GM19240 (cell line): Measurements from ENCODE around the gene VSIG10L.

Experiments
- DNase-seq: peaks from one replicate; pipeline ENCODE4 v3.0.0; 2011; ENCODE audit warnings: low spot score; ENCODE audit not compliant: insufficient read length

Gene VSIG10L

DNA sequence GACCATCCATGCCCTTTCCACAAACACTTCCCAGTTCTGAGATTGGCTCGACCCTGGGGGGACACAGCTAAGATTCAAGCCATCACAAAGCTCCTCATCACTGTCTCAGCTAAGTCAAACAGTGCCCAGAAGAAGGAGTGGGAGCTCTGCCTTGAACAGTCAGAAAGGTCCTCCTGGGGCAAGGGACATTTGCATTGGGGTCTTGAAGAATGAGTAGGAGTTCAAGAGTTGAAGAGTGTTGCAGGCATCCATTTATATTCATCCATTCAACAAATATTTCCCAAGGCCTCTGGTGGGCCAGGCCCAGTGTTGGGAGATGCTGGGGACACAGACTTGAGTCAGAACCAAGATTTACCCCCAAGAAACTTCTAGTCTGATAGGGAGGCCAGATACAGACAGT lies 24.0 kb downstream of the VSIG10L start:
- DNase-seq = no peak

DNA sequence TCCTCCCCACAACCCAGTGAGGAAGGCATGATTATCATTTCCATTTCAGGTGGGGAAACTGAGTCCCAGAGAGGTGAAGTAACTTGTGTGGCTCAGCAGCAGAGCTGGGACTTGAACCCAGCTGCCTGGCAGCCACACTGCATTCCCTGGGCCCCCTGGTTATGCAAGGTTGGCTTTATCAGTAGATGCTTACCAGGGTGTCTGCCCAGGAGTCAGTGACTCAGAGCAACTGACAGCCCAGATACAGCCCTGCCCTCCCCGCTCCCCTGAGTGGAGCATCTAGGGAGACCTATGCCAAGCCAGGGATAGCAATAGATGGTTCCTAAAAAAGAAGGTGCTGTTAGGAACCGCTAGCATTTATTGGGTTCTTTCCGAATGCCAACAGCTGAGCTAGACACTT lies 24.6 kb downstream of the VSIG10L start:
- no peak for DNase-seq

DNA sequence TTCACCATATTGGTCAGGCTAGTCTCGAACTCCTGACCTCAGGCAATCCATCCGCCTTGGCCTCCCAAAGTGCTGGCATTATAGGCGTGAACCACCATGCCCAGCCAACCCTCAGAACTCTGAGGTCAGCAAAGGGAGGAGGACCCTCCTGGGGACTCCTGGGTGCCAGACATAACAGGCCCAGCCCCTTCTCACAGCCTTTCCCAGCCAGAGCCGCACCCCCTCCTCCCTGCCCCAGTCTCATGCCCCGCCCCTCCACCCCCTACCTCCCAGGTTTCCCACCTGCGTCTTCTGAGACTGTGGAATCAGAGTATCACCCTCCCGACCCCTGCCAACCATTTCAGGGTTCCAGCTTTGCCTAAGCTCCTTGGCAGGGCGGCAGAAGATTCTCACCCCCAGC lies 25.3 kb downstream of the VSIG10L start:
- DNase-seq = no peak

DNA sequence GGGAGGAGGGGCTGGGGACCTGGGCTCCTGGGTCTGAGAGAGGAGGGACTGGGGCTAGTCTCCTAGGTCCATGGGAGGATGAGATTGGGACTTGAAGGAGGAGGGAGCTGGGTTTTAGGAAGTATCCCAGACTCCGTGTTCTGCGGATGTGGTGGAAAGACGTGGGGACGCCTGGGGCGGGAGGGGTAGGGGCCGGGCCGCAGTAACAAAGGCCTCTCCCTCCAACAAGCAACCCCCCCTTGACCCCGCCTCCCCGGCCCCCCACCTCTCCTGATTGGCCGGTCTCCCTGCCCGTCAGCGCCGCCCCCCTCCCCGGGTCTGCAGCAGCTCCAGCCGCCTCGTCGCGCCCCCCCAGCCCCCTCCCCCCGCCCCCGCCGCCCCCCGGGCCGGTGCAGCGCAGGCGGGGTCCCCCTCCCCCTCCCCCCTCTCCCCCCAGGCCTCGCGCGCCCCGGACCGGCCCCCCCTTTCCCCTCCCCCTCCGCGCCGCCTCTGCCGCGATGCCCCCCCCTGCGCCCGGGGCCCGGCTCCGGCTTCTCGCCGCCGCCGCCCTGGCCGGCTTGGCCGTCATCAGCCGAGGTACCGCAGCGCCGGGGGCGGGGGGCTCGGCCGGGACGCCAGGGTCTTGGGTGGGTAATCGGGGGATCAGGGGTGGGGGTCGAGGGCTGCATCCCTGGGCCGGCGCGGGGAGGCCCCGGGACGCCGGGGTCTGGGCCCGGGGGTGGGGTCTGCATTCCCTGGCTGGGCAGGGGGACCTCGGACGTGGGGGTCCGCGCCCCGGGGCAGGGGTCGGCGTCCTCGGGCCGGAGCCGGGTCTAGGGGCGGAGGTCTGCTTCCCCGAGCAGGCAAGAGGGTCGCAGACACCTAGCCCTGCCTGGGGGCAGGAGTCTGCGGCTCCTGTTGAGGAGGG lies 30.3 kb downstream of the VSIG10L start, which contains the start of gene IGLON5:
TSS of gene IGLON5 (plus strand) at position 294 of the 907 bp plus-strand sequence. CDS start at position 498, 204 bp downstream.
- no peak for DNase-seq

DNA sequence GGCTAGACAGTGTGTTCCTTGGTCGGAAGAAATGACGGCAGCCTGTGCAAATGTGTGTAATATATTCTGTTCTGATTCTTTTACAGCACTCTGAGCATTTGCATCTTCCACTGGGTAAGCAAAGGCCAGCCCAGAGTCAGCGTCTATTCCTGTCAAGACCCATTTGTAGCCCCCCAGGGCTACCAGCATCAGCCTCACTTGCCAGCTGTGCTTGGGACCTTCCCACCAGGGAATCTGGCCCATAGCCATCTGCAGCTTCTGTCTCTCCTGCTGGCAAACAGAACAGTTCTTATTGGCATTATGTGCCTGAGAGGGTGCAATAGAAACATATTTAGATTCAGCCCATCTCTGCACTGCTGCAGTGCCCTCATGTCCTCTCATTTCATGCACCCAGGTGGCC lies 36.5 kb downstream of the VSIG10L start:
- no peak for DNase-seq

DNA sequence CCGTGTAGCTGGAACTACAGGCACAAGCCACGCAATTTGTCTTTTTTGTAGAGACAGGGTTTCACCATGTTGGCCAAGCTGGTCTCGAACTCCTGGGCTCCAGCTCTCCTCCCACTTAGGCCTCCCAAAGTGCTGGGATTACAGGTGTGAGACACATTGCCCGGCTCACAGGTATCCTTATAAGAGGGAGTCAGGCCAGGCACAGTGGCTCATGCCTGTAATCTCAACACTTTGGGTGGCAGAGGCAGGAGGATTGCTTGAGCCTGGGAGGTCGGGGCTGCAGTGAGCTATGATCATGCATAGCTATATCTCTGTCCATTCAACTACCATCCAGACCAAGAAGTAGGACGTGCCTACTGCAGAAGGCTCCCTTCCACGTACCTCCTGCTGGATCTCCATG lies 40.7 kb downstream of the VSIG10L start:
- no peak for DNase-seq

DNA sequence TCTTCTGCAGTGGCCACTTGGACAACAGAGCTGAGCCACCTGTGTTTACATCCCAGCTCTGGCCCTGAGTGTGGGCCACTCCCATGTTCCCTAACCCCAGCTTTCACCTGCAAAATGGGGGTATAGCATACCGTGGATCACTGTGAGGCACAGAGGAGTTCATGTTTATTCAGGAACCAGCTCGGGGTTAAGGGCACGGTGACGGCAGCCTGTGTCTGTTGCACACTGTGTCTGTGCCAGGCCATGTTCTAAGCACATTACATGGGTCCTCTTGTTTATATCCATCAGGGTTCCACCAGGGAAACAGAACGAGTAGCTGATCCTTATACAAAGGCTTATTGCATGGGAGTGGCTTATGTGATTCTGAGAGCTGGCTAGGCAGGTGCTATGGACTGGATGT lies 44.5 kb downstream of the VSIG10L start:
- DNase-seq = no peak

DNA sequence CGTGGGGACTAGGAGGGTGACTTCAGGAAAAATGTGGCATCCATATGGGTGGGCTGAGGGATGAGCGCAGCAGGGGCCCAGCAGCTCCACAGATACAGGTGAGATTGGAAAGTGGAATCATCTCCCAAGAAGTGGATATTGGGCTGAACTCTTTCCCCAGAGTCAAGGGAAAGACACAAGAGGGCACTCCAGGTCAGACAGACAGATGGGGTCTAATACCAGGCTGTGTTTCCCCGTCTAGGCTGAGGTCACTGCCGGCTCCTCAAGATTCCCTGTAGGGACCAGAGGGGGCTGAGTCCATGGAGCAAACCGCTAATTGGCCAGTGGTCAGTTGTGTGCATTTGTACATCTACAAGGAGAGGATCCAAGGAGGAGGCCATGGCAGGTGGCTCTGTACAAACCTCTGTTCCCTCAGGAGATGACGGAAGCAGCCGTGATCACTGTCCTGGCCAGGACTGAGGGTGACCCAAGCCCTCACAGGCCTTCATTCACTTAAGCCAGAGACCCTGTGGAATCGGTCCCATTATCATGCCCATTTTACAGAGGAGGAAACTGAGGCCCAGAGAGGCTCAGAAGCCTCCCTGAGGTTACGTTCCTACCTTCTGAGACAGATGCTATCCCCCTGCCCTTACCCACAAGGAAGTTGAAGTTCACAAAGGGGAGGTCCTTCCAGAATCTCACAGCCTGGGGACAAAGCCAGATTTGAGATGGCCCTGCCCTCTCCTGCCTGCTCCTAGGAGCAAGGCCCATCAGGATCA lies 45.4 kb downstream of the VSIG10L start:
- no peak for DNase-seq

DNA sequence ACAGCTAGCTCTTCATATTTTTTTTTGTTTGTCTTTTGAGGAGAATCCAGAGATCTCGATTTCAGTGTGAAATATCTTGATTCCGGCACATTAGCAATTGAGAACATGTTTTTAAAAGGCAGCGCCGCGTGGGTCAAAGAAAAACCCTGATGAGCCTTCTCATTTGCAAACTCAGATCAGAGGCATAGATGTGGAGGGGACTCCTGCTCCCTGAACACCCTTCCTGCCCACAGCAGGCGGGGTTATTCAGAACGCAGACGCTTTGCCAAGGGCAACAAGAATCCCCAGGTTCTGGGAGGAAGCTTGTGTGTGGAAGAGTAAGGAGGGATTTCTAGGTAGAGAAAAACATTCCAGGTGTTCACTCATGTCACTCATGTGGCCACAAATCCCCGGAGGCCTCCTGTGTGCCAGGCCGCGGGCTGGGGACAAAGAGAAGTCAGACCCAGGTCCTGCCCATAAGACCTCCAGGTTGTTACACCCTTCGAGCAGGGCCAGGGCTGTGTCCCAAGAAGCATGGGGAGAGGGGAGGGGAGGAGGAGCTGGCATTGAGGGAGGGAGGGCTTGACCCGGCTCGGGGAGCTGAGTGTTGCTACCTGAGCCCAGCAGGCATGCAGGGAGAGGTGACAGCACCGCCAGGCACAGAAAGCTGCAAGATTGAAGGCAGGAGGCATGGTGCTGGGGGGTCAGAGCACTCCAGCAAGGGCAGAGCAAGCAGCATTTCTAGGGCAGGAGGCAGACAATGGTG lies 46.4 kb downstream of the VSIG10L start:
- no peak for DNase-seq

DNA sequence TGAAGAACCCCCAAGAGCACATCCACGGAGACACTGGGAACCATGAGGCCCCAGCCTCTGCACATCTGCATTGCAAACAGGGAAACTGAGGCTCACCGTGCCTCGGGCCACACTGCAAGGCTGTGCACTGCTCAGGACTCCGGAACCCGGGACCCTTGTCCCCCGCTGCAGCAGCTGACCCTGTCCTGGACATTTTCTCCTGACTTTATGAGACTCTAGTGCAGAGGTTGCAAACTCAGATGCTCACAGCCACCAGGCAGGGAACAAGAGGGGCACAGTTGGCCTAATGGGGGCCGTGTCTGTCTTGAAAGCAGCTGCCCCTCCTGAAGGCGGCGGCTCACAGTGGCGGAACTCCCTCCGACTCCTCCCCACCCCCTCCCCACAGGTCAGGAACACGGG lies 47.0 kb downstream of the VSIG10L start:
- no peak for DNase-seq

DNA sequence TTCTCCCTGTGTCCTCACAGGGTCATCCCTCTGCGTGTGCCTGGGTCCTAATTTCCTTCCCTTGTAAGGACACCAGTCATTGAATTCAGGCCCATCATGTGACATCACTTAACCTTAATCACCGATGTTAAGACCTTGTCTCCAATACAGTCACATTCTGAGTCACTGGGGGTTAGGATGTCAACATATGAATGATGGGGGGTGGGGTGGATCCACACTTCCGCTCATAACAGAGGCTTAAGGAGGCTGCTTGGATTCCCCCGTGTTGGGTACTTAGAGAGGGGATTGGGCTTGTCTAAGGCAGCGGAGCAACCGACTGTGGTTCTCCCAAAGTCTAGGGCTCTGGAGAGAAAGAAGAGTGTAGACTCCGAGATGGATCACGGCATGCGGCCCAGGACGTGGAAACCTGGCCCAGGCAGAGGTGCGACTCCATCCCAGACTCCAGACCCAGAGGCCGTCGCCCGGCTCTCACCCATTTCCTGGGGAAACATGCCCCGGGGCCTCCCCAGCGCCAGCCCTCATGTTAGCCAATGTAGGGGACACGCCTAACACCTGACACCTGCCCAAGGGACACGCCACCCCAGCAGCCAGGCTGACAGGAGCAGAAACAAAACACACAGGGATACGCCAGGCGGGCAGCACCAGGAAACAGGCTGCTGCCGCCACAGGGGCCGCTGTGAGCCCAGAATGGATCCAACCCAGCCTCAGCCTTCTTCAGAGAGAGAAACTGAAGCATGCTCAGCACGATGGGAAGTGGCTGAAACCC lies 47.5 kb downstream of the VSIG10L start:
- no peak for DNase-seq

DNA sequence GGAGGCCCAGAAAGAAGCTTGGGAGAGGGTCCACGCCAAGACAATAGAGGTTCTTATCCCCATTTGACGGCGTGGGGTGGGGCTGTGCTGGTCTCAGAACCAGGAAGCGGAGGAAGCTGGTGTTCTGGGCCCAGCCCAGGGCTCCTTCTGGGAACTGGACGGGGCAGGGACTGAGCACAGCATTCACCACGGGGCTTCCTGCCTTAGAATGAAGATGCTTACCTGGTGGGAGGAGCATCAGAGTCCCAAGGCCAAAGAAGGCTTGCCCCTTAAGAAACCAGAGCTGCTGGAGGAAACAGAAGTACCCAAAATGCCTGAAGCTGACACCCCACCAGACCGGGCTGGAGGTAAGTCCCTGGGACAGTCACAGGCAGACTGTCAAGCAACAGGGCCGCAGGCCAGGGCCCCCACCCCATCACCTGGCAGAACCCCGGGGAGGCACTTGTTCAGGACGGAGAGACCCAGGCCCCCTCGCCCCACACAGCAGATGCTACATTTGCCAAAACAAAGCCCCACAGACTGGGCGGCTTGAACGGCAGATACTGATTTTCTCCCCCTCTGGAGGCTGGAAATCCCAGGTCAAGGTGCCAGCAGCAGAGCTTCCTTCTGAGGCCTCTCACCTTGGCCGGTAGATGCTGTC lies 48.2 kb downstream of the VSIG10L start:
- no peak for DNase-seq

DNA sequence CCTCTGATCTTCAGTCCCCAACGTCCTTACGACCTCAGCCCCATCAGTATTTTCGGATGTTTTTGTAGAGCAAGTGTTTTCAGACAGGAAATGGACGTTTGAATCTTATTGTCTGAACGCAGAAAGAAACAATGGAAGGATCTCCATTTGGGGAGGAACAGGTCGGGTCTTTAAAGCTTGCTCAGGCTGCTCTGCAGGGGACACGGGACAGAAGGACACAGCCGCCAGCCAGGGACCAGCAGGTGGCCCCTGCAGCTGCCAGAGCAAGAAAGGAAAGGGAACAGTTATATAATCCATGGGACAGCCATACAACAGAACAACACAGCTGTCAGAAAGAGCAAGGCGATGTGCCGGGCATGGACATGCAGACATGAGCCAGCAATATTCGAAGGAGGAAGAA lies 49.0 kb downstream of the VSIG10L start:
- no peak for DNase-seq

DNA sequence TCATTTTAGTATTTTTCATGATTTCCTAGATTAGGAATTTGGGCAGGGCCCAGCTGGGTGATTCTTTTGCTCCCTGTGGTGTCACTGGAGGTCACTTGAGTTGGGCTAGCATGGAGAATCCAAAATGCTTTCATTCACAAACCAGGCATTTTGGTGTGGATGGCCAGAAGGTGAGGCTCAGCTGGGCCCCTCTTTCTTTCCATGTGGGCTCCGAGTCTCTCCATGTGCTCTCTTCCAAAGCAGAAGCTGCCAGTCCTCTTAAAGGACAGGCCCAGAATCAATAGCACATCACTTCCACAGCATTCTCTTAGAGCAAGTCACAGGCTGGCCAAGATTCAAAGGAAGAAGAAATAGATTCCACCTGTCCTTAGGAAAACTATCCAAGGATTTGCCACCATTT lies 52.3 kb downstream of the VSIG10L start:
- no peak for DNase-seq

DNA sequence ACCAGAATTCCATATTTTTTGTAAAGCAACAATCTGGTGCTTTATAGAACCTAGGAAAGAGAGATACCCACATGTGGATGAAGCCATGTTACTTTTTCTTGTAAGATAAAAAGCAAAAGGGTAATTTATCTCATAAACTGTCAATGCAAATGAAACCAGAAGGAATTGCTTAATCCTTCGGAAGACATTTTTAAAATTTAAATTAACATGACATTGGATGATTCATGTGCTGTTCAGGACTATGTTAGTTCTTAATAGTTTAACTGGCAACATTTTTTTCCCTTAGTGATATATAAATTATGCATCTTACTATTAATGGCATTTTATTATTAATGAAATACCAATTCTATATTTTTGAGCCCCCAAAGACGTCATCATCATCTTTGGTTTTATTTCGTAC lies 56.3 kb downstream of the VSIG10L start:
- DNase-seq = no peak

DNA sequence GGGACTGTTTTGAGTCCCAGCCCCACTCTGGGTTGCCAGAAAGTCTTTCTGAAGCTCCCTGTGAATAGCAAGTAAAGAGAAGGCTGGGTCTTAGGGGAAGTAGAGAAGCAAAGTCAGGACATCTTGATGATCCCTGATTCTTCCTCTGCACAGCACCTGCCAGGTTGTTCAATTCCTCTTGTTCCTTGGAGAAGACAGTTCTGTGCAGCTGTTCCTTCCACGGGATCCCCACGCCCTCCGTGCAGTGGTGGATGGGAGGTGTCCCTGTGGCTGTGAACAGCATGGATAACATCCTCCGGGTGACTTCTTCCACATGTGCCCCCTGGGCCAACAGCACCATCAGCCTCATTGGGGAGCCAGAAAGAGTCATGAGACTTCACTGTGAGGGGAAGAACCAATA lies 59.6 kb downstream of the VSIG10L start:
- no peak for DNase-seq
